ENCODE results near the gene CARHSP1. TPM values are rescaled to one million over a fixed set of nuclear protein-coding genes. Genes with fewer than 3 reads are reported as not detected.
A peak's percentile ranks its signal among the peaks of the same experiment; 100 is the strongest.

The CARHSP1 gene
- total RNA-seq, 2 experiments from 2014 or later, result 209 to 217 TPM

- ChIA-PET POLR2A (interaction anchor here (0.6 kb wide), 1 partner anchor 227 kb away, joined by 4 read pairs; no protein-coding TSS in a partner anchor), CTCF (interaction anchor here (0.7 to 4.1 kb wide), 3 partner anchors 10 to 92 kb away, joined by 3 to 19 read pairs (median 3); no protein-coding TSS in a partner anchor)
- Mint-ChIP-seq H3K27me3 (ENCODE audit: low read depth) (peaks cover 3% of the 10 kb centered on the region), H3K27ac (no peak overlapping the region), H3K36me3 (ENCODE audit: low read depth) (peaks cover 54% of the 10 kb centered on the region), H3K4me3 (no peak overlapping the region), H3K9me3 (ENCODE audit: insufficient read depth) (no peaks in the 10 kb centered on the region), H3K4me1 (ENCODE audit: low read depth) (peaks cover 6% of the 10 kb centered on the region)
- no peak for ATAC-seq
- no peak for DNase-seq
Measured at GRCh38 chr16:8890549-8890921, 21.7 kb upstream of the CARHSP1 start.

GRCh38 chr16:8889893-8890548, 21.2 kb upstream of the CARHSP1 start:
- Mint-ChIP-seq H3K4me3 (no peak overlapping the region), H3K27ac (no peak overlapping the region), H3K36me3 (ENCODE audit: low read depth) (peaks cover 49% of the 10 kb centered on the region), H3K27me3 (ENCODE audit: low read depth) (peaks cover 5% of the 10 kb centered on the region), H3K4me1 (ENCODE audit: low read depth) (peaks cover 9% of the 10 kb centered on the region), H3K9me3 (ENCODE audit: insufficient read depth) (no peaks in the 10 kb centered on the region)
- CTCF ChIA-PET, result interaction anchor here (0.7 to 4.1 kb wide), 3 partner anchors 10 to 92 kb away, joined by 3 to 19 read pairs (median 3); no protein-coding TSS in a partner anchor
- DNase-seq (no peak), ATAC-seq (no peak)
- POLR2A ChIA-PET, result interaction anchor here (0.6 to 1.3 kb wide), 3 partner anchors 7 to 226 kb away, joined by 3 to 4 read pairs (median 4); no protein-coding TSS in a partner anchor

DNA sequence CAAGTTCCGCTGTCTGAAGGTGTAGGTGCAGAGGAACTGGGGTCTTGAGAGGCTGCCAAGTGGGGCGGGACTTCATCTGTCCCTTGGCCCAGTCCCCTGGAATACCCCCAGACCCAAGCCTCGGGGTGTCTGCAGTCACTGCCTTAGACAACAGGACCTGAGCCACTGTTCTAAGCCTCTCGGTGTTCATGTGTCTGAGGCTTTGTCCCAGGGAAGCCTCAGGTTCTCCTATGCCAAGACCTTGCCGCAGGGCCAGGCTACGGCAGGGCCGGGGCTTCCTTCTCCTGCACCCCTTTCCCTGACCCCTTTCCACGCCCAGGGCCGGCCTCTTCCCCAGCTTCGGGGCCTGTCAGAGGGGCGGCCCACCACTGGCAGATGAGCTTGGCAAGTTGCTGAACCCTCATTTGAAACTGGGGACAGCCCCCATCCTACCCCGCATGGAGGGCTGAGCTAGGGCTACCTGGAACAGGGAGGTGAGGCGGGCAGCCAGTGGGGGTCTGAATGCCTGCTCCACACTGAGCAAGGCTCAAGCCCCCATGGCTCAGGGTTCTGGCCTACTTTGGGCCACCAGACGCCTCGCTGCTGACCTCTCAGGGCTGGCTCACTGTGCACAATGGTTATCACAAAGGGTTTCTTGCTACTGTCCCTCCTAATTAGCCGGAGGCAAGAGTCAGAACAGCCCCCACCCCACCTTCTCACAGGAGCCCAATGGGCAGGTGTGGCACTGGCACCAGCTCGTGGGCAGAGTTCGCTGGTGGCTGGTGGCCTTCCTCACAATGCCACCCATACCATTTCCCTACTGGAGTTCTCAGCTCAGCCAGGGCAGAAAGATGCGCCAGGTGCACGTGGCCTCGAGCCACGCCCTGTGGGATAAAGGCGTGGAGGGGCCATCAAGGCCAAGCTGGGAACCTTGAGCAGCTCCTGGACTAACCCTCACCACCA, 20.4 kb upstream of the CARHSP1 start:
- POLR2A ChIA-PET, result interaction anchor here (0.7 to 1.3 kb wide), 2 partner anchors 8 to 12 kb away, joined by 3 to 4 read pairs; no protein-coding TSS in a partner anchor
- H3K4me1 Mint-ChIP-seq (ENCODE audit: low read depth), result peaks cover 9% of the 10 kb centered on the region
- no peaks in the 10 kb centered on the region for H3K9me3 Mint-ChIP-seq (ENCODE audit: insufficient read depth)
- no peak overlapping the region for H3K4me3 Mint-ChIP-seq
- ATAC-seq (no peak), DNase-seq (no peak)
- H3K36me3 Mint-ChIP-seq (ENCODE audit: low read depth), result peaks cover 41% of the 10 kb centered on the region
- H3K27me3 Mint-ChIP-seq (ENCODE audit: low read depth), result peaks cover 5% of the 10 kb centered on the region
- CTCF ChIA-PET, result interaction anchor here (1.1 to 4.1 kb wide), 2 partner anchors 9 to 15 kb away, joined by 3 to 19 read pairs; no protein-coding TSS in a partner anchor
- no peak overlapping the region for H3K27ac Mint-ChIP-seq

DNA sequence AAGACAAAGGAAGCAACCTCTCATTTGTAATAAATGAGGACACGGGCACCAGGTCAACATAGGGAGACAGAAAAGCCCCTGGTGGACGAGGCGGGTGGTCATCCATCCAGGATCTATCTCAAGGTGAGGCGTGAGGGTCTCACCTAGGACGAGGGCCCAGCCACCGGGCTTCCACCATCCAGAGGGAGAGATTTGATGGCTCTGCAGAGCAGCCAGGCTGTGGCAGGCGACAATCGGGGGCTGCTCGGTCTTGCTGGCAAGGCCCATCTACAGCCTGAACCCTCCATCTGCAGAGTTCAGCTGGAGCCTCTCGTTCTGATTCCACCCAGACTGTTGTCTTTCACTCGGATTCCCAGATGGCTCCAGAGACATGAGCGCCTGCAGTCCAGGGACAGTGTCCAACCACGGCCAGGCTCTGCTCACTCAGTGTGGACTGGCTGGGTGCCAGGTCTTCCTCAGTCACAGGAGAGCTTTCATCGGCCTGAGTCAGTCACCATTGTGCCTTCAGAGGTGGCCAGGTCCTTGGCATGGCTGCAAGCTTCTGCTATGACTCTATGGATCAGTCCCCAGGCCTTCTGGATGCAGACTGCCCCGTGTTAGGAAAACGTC, 19.2 kb upstream of the CARHSP1 start:
- Mint-ChIP-seq H3K27me3 (ENCODE audit: low read depth) (peaks cover 5% of the 10 kb centered on the region), H3K9me3 (ENCODE audit: insufficient read depth) (no peaks in the 10 kb centered on the region), H3K27ac (no peak overlapping the region), H3K4me3 (no peak overlapping the region), H3K36me3 (ENCODE audit: low read depth) (peaks cover 33% of the 10 kb centered on the region), H3K4me1 (ENCODE audit: low read depth) (peaks cover 9% of the 10 kb centered on the region)
- CTCF ChIA-PET, result interaction anchor here (4.1 kb wide), 1 partner anchor 8 kb away, joined by 19 read pairs; no protein-coding TSS in a partner anchor
- no peak for DNase-seq
- POLR2A ChIA-PET, result no interaction called here
- no peak for ATAC-seq

DNA sequence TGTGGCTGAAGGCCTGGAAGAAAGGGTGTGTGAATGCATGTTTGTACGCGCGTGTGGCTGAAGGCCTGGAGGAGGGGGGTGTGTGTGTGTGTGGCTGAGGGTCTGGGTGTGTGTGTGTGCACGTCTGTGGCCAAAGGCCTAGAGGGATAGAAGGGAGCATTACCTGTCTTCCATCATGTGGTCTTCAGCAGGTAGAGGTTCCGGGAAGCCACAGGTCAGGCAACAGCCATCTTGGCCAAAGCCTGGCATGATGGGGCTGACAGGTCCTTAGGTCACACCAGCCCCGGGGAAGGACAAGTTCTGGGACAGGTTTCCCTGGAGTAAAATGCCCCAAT, 18.6 kb upstream of the CARHSP1 start:
- Mint-ChIP-seq H3K36me3 (ENCODE audit: low read depth) (peaks cover 29% of the 10 kb centered on the region), H3K4me3 (no peak overlapping the region), H3K27ac (peak overlapping the region; percentile 32), H3K4me1 (ENCODE audit: low read depth) (peaks cover 9% of the 10 kb centered on the region), H3K27me3 (ENCODE audit: low read depth) (peaks cover 5% of the 10 kb centered on the region), H3K9me3 (ENCODE audit: insufficient read depth) (no peaks in the 10 kb centered on the region)
- DNase-seq (no peak), ATAC-seq (no peak)
- CTCF ChIA-PET, result interaction anchor here (4.1 kb wide), 1 partner anchor 8 kb away, joined by 19 read pairs; no protein-coding TSS in a partner anchor
- POLR2A ChIA-PET, result no interaction called here

- H3K4me1 Mint-ChIP-seq (ENCODE audit: low read depth), result peaks cover 9% of the 10 kb centered on the region
- H3K4me3 Mint-ChIP-seq, result no peak overlapping the region
- DNase-seq (no peak), ATAC-seq (no peak)
- peaks cover 5% of the 10 kb centered on the region for H3K27me3 Mint-ChIP-seq (ENCODE audit: low read depth)
- no peaks in the 10 kb centered on the region for H3K9me3 Mint-ChIP-seq (ENCODE audit: insufficient read depth)
- ChIA-PET POLR2A (interaction anchor here (1.2 kb wide), 1 partner anchor 8 kb away, joined by 3 read pairs; no protein-coding TSS in a partner anchor), CTCF (interaction anchor here (0.9 to 4.1 kb wide), 2 partner anchors 7 to 248 kb away, joined by 3 to 19 read pairs; no protein-coding TSS in a partner anchor)
- H3K27ac Mint-ChIP-seq, result peak overlapping the region; percentile 32
- peaks cover 24% of the 10 kb centered on the region for H3K36me3 Mint-ChIP-seq (ENCODE audit: low read depth)
Measured at GRCh38 chr16:8886593-8887430, 18.0 kb upstream of the CARHSP1 start.

GRCh38 chr16:8885674-8886592, 17.1 kb upstream of the CARHSP1 start:
- H3K4me1 Mint-ChIP-seq (ENCODE audit: low read depth), result peaks cover 9% of the 10 kb centered on the region
- H3K27ac Mint-ChIP-seq, result no peak overlapping the region
- ATAC-seq (peak; percentile 21), DNase-seq (no peak)
- ChIA-PET CTCF (interaction anchor here (0.9 kb wide), 1 partner anchor 249 kb away, joined by 3 read pairs; no protein-coding TSS in a partner anchor), POLR2A (interaction anchor here (1.0 to 1.2 kb wide), 2 partner anchors 9 to 17 kb away, joined by 3 read pairs; partner anchors contain the start of gene CARHSP1)
- H3K4me3 Mint-ChIP-seq, result no peak overlapping the region
- peaks cover 16% of the 10 kb centered on the region for H3K36me3 Mint-ChIP-seq (ENCODE audit: low read depth)
- no peaks in the 10 kb centered on the region for H3K9me3 Mint-ChIP-seq (ENCODE audit: insufficient read depth)
- peaks cover 5% of the 10 kb centered on the region for H3K27me3 Mint-ChIP-seq (ENCODE audit: low read depth)

GRCh38 chr16:8882725-8883377, 14.0 kb upstream of the CARHSP1 start:
- Mint-ChIP-seq H3K36me3 (ENCODE audit: low read depth) (peaks cover 5% of the 10 kb centered on the region), H3K27ac (no peak overlapping the region), H3K4me3 (no peak overlapping the region), H3K27me3 (ENCODE audit: low read depth) (peaks cover 5% of the 10 kb centered on the region), H3K4me1 (ENCODE audit: low read depth) (peaks cover 23% of the 10 kb centered on the region), H3K9me3 (ENCODE audit: insufficient read depth) (no peaks in the 10 kb centered on the region)
- ATAC-seq, result no peak
- no peak for DNase-seq
- CTCF ChIA-PET, result interaction anchor here (2.0 kb wide), 1 partner anchor 9 kb away, joined by 5 read pairs; no protein-coding TSS in a partner anchor
- POLR2A ChIA-PET, result interaction anchor here (2.2 kb wide), 1 partner anchor 14 kb away, joined by 6 read pairs; the partner anchor contains the start of gene CARHSP1

DNA sequence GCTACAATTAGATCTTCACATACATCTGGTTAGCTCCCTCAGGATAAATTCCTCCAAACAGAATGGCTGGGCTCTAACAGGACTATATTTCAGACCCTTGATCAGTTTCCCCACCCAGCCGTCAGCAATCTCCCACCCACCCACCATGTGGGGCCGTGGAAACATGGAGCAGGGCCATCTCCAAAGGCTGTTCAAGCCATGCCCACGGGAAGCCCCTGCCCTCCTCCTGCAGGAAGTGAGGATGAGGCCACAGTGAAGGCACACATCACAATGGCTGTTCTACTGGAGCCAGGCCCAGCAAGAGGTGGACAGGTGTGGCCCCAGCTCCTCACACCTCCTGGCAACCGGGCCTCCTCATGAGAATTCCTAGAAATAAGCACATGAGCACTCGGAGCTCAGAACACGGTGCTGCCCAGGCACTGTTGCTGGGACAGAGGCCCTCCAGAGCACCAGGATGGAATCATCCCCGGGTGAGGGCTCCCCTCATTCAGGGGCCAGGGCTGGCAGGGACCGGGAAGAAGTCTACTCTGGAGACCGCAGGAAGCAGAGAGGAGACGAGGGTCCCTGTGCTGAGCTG, 13.3 kb upstream of the CARHSP1 start, which contains the start of gene LITAFD:
Gene LITAFD, plus strand, starts transcription at position 311 of the 577 bp plus-strand sequence. CDS start 2,005 bp downstream, outside the sequence.
- CTCF ChIA-PET, result interaction anchor here (1.1 to 4.1 kb wide), 6 partner anchors 8 to 313 kb away, joined by 3 to 34 read pairs (median 8); no protein-coding TSS in a partner anchor
- H3K4me3 Mint-ChIP-seq, result no peak within 1 kb of the TSS
- H3K27me3 Mint-ChIP-seq (ENCODE audit: low read depth), result peaks cover 5% of the 10 kb centered on the region
- peaks cover 2% of the 10 kb centered on the region for H3K36me3 Mint-ChIP-seq (ENCODE audit: low read depth)
- POLR2A ChIA-PET, result interaction anchor here (1.3 to 2.5 kb wide), 2 partner anchors 13 to 85 kb away, joined by 3 to 12 read pairs; partner anchors contain the start of genes CARHSP1, PMM2 and TMEM186
- H3K27ac Mint-ChIP-seq, result no peak within 1 kb of the TSS
- H3K9me3 Mint-ChIP-seq (ENCODE audit: insufficient read depth), result no peaks in the 10 kb centered on the region
- DNase-seq (no peak), ATAC-seq (no peak)
- peaks cover 25% of the 10 kb centered on the region for H3K4me1 Mint-ChIP-seq (ENCODE audit: low read depth)
